Neural cell (in vitro differentiated cells): ENCODE data around the gene TSGA10IP. TPM values are rescaled to one million over a fixed set of nuclear protein-coding genes. Genes with fewer than 3 reads are reported as not detected.

Experiments used
- H2AFZ ChIP-seq: fragments of 200-600, 300-800 bp; sonication (generic), shearing (Covaris generic); 2 replicates; pipeline ENCODE4 v1.6.0; 2014; ENCODE audit warnings: low read depth, mild to moderate bottlenecking, antibody characterized with exemption, low read length, moderate library complexity
- H3F3A ChIP-seq: fragments of 200-600 bp; shearing (Covaris generic); 2 replicates; pipeline ENCODE4 v1.6.1; 2016; ENCODE audit warnings: mild to moderate bottlenecking, moderate library complexity, mixed read lengths, antibody characterized with exemption, low read length; ENCODE audit not compliant: insufficient read depth, poor library complexity, severe bottlenecking
- H3K27ac ChIP-seq: fragments of 200-600, 300-800 bp; sonication (generic), shearing (Covaris generic); 2 replicates; pipeline ENCODE4 v1.5.1; 2014; ENCODE audit warnings: mild to moderate bottlenecking, low read length, moderate library complexity
- H3K27me3 ChIP-seq: fragments of 300-800, 200-600 bp; sonication (generic), shearing (Covaris generic); 2 replicates; pipeline ENCODE4 v1.6.0; 2014; ENCODE audit warnings: mild to moderate bottlenecking, low read depth, low read length, moderate library complexity; ENCODE audit not compliant: insufficient read depth
- H3K36me3 ChIP-seq: fragments of 300-800, 200-600 bp; sonication (generic), shearing (Covaris generic); 2 replicates; pipeline ENCODE4 v1.5.1; 2014; ENCODE audit warnings: mild to moderate bottlenecking, antibody characterized with exemption, low read length, moderate library complexity; ENCODE audit not compliant: insufficient read depth
- H3K4me2 ChIP-seq: fragments of 300-800, 200-600 bp; sonication (generic), shearing (Covaris generic); 2 replicates; pipeline ENCODE4 v1.6.0; 2014; ENCODE audit warnings: mild to moderate bottlenecking, low read length
- H3K4me3 ChIP-seq: fragments of 300-800, 200-600 bp; sonication (generic), shearing (Covaris generic); 2 replicates; pipeline ENCODE4 v1.5.1; 2014; ENCODE audit warnings: mild to moderate bottlenecking, low read length, moderate library complexity
- H3K79me2 ChIP-seq: fragments of 200-600 bp; shearing (Covaris generic); replicated peaks from 2 replicates; pipeline ENCODE4 v1.6.0; 2014; ENCODE audit warnings: mild to moderate bottlenecking, low read length, moderate library complexity; ENCODE audit not compliant: insufficient read depth
- H3K9ac ChIP-seq: fragments of 300-800, 200-600 bp; sonication (generic), shearing (Covaris generic); 2 replicates; pipeline ENCODE4 v1.6.1; 2016; ENCODE audit warnings: mild to moderate bottlenecking, low read length, mixed read lengths
- H3K9me2 ChIP-seq: fragments of 200-600 bp; shearing (Covaris generic); 2 replicates; pipeline ENCODE4 v1.6.1; 2016; ENCODE audit warnings: mild to moderate bottlenecking, low read length, mixed read lengths; ENCODE audit not compliant: insufficient read depth
- H3K9me3 ChIP-seq: fragments of 200-600, 300-800 bp; sonication (generic), shearing (Covaris generic); 2 replicates; pipeline ENCODE4 v1.6.1; 2016; ENCODE audit warnings: mild to moderate bottlenecking, mixed run types, low read length, moderate library complexity, mixed read lengths
- H4K20me1 ChIP-seq: fragments of 200-600 bp; shearing (Covaris generic); 2 replicates; pipeline ENCODE4 v1.6.1; 2016; ENCODE audit warnings: mild to moderate bottlenecking, mixed run types; ENCODE audit not compliant: insufficient read depth
- EP300 ChIP-seq: fragments of 450-650 bp; conservative IDR thresholded peaks from 2 replicates; pipeline ENCODE4 v1.6.1; 2014; ENCODE audit warnings: antibody characterized with exemption, mild to moderate bottlenecking, moderate library complexity; ENCODE audit not compliant: poor library complexity, severe bottlenecking
- EZH2 ChIP-seq: fragments of 200-600, 300-800 bp; shearing (Covaris generic), sonication (generic); IDR thresholded peaks from 2 replicates; pipeline ENCODE4 v1.6.1; 2014; ENCODE audit warnings: antibody characterized with exemption, low read length, borderline replicate concordance, mild to moderate bottlenecking; ENCODE audit not compliant: insufficient read depth, poor library complexity, severe bottlenecking
- MXI1 ChIP-seq: fragments of 450-650 bp; conservative IDR thresholded peaks from 2 replicates; pipeline ENCODE4 v1.6.1; 2014; ENCODE audit warnings: antibody characterized with exemption, mild to moderate bottlenecking; ENCODE audit not compliant: poor library complexity, severe bottlenecking
- POLR2AphosphoS5 ChIP-seq: IDR thresholded peaks from 2 replicates; pipeline ENCODE4 v1.6.1; 2012
- RAD21 ChIP-seq: fragments of 450-650 bp; conservative IDR thresholded peaks from 2 replicates; pipeline ENCODE4 v1.6.1; 2014; ENCODE audit warnings: antibody characterized with exemption, mild to moderate bottlenecking, moderate library complexity
- SMC3 ChIP-seq: fragments of 450-650 bp; conservative IDR thresholded peaks from 2 replicates; pipeline ENCODE4 v1.6.1; 2014; ENCODE audit warnings: antibody characterized with exemption, mild to moderate bottlenecking, moderate library complexity; ENCODE audit not compliant: poor library complexity
- TAF1 ChIP-seq: IDR thresholded peaks from 2 replicates; pipeline ENCODE4 v1.6.1; 2012; ENCODE audit warnings: low read depth
- polyA plus RNA-seq: library from polyadenylated mRNA; depleted of rRNA; stranded (reverse); fragments of >200 nt; gene quantifications from 2 replicates; pipeline ENCODE4 v1.2.3, GENCODE V29; 2014
- TF ChIP-seq, protein P1 (sequence below): fragments of 450-650 bp; IDR thresholded peaks from 2 replicates; pipeline ENCODE4 v1.5.1; 2014; ENCODE audit warnings: antibody characterized with exemption, mild to moderate bottlenecking, moderate library complexity; ENCODE audit not compliant: poor library complexity, severe bottlenecking
- TF ChIP-seq, protein P2 (sequence below): IDR thresholded peaks from 2 replicates; pipeline ENCODE4 v1.6.1; 2012; ENCODE audit warnings: borderline replicate concordance

The TSGA10IP gene
- polyA plus RNA-seq, 1 donor from 2014 or later: 0.53 TPM

DNA sequence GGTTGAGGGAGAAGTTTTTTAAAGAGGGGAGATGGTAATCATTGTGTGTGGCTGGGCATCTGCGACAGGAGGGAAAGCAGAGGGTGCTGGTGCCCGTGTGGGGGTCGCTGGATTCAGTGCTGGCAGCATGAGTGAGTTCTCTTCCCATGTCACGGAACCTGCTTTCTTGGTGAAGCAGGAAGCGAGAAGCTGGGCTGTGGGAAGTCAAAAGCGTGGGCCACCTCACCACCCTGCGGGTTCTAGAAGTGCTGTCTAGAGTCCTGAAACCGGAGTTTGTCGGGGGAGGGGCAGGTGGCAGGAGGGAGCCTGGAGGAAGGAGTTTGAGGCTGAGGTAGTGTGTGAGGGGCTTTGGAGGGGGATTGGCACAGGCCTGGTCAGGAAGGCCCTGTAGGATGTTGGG is 30.5 kb downstream of the TSGA10IP start:
- H3K36me3 ChIP-seq: no peaks in the 10 kb centered on the region

GRCh38 chr11:65976216-65977176 is 31.2 kb downstream of the TSGA10IP start:
- Histone ChIP-seq H3K27ac (no peak overlapping the region), H3K36me3 (no peaks in the 10 kb centered on the region), H3K9ac (no peak overlapping the region)
- TF ChIP-seq POLR2AphosphoS5 (no peak), EP300 (no peak), EZH2 (no peak), MXI1 (no peak), RAD21 (no peak), TAF1 (no peak), SMC3 (no peak)
- TF ChIP-seq, protein P1, sequence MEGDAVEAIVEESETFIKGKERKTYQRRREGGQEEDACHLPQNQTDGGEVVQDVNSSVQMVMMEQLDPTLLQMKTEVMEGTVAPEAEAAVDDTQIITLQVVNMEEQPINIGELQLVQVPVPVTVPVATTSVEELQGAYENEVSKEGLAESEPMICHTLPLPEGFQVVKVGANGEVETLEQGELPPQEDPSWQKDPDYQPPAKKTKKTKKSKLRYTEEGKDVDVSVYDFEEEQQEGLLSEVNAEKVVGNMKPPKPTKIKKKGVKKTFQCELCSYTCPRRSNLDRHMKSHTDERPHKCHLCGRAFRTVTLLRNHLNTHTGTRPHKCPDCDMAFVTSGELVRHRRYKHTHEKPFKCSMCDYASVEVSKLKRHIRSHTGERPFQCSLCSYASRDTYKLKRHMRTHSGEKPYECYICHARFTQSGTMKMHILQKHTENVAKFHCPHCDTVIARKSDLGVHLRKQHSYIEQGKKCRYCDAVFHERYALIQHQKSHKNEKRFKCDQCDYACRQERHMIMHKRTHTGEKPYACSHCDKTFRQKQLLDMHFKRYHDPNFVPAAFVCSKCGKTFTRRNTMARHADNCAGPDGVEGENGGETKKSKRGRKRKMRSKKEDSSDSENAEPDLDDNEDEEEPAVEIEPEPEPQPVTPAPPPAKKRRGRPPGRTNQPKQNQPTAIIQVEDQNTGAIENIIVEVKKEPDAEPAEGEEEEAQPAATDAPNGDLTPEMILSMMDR: no peak

More for the DNA sequence above, 30.5 kb downstream of the TSGA10IP start:
- Histone ChIP-seq H3K9me2 (no peaks in the 10 kb centered on the region), H3K9ac (no peak overlapping the region), H3K4me2 (no peak overlapping the region), H3K27ac (no peak overlapping the region), H3K27me3 (no peaks in the 10 kb centered on the region), H4K20me1 (no peaks in the 10 kb centered on the region), H3K9me3 (no peaks in the 10 kb centered on the region), H3F3A (no peaks in the 10 kb centered on the region), H3K79me2 (no peaks in the 10 kb centered on the region), H3K4me3 (no peak overlapping the region), H2AFZ (no peak overlapping the region)
- TF ChIP-seq EP300 (no peak), RAD21 (no peak), SMC3 (no peak), TAF1 (no peak), POLR2AphosphoS5 (no peak), MXI1 (no peak), EZH2 (no peak)
- TF ChIP-seq, protein P1: no peak
- TF ChIP-seq, protein P2, sequence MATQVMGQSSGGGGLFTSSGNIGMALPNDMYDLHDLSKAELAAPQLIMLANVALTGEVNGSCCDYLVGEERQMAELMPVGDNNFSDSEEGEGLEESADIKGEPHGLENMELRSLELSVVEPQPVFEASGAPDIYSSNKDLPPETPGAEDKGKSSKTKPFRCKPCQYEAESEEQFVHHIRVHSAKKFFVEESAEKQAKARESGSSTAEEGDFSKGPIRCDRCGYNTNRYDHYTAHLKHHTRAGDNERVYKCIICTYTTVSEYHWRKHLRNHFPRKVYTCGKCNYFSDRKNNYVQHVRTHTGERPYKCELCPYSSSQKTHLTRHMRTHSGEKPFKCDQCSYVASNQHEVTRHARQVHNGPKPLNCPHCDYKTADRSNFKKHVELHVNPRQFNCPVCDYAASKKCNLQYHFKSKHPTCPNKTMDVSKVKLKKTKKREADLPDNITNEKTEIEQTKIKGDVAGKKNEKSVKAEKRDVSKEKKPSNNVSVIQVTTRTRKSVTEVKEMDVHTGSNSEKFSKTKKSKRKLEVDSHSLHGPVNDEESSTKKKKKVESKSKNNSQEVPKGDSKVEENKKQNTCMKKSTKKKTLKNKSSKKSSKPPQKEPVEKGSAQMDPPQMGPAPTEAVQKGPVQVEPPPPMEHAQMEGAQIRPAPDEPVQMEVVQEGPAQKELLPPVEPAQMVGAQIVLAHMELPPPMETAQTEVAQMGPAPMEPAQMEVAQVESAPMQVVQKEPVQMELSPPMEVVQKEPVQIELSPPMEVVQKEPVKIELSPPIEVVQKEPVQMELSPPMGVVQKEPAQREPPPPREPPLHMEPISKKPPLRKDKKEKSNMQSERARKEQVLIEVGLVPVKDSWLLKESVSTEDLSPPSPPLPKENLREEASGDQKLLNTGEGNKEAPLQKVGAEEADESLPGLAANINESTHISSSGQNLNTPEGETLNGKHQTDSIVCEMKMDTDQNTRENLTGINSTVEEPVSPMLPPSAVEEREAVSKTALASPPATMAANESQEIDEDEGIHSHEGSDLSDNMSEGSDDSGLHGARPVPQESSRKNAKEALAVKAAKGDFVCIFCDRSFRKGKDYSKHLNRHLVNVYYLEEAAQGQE: no peak

More at GRCh38 chr11:65976216-65977176, 31.2 kb downstream of the TSGA10IP start:
- Histone ChIP-seq H3K9me3 (no peaks in the 10 kb centered on the region), H3K27me3 (no peaks in the 10 kb centered on the region), H2AFZ (no peak overlapping the region), H3K9me2 (no peaks in the 10 kb centered on the region), H3K4me3 (no peak overlapping the region), H4K20me1 (no peaks in the 10 kb centered on the region), H3F3A (no peaks in the 10 kb centered on the region), H3K4me2 (no peak overlapping the region), H3K79me2 (no peaks in the 10 kb centered on the region)
